GM06990 (cell line): Measurements from ENCODE around the gene MCOLN1.

Source experiments
- DNase-seq: peaks from one replicate; pipeline ENCODE4 v3.0.0-alpha.2; 2011; ENCODE audit not compliant: insufficient read length; ENCODE audit errors: extremely low read depth
- H3K27me3 ChIP-seq: replicated peaks from 2 replicates; pipeline ENCODE4 v1.6.0; 2011; ENCODE audit warnings: low read length; ENCODE audit not compliant: control insufficient read depth, insufficient read depth
- H3K36me3 ChIP-seq: 2 replicates; pipeline ENCODE4 v1.5.1; 2011; ENCODE audit warnings: low read length; ENCODE audit not compliant: control insufficient read depth, insufficient read depth
- H3K4me3 ChIP-seq: replicated peaks from 2 replicates; pipeline ENCODE4 v1.5.1; 2011; ENCODE audit warnings: low read depth, mild to moderate bottlenecking, control low read depth, low read length
- CTCF ChIP-seq: IDR thresholded peaks from 2 replicates; pipeline ENCODE4 v1.5.1; 2011; ENCODE audit warnings: low read length, control low read depth, mild to moderate bottlenecking, inconsistent platforms; ENCODE audit not compliant: insufficient read depth, poor library complexity, severe bottlenecking

Gene MCOLN1

GRCh38 chr19:7544626-7545025, 22.2 kb downstream of the MCOLN1 start:
- no peak overlapping the region for H3K4me3 ChIP-seq
- TF ChIP-seq CTCF = no peak
- DNase-seq = no peak
- H3K27me3 ChIP-seq = no peaks in the 10 kb centered on the region
- peaks cover 16% of the 10 kb centered on the region for H3K36me3 ChIP-seq

GRCh38 chr19:7545300-7545699, 22.9 kb downstream of the MCOLN1 start:
- no peak for DNase-seq
- TF ChIP-seq CTCF = no peak

GRCh38 chr19:7545904-7546303, 23.5 kb downstream of the MCOLN1 start:
- no peak for DNase-seq
- peaks cover 19% of the 10 kb centered on the region for H3K36me3 ChIP-seq

More at GRCh38 chr19:7545300-7545699, 22.9 kb downstream of the MCOLN1 start:
- peaks cover 20% of the 10 kb centered on the region for H3K36me3 ChIP-seq
- no peaks in the 10 kb centered on the region for H3K27me3 ChIP-seq
- H3K4me3 ChIP-seq = no peak overlapping the region

GRCh38 chr19:7547159-7547558, 24.7 kb downstream of the MCOLN1 start:
- peaks cover 17% of the 10 kb centered on the region for H3K36me3 ChIP-seq

More at GRCh38 chr19:7545904-7546303, 23.5 kb downstream of the MCOLN1 start:
- TF ChIP-seq CTCF = no peak
- no peak overlapping the region for H3K4me3 ChIP-seq
- no peaks in the 10 kb centered on the region for H3K27me3 ChIP-seq

GRCh38 chr19:7549429-7550148, 27.2 kb downstream of the MCOLN1 start:
- Histone ChIP-seq H3K27me3 (no peaks in the 10 kb centered on the region), H3K4me3 (no peak overlapping the region), H3K36me3 (peaks cover 14% of the 10 kb centered on the region)
- DNase-seq = no peak
- TF ChIP-seq CTCF = no peak

More at GRCh38 chr19:7547159-7547558, 24.7 kb downstream of the MCOLN1 start:
- Histone ChIP-seq H3K27me3 (no peaks in the 10 kb centered on the region), H3K4me3 (no peak overlapping the region)
- no peak for TF ChIP-seq CTCF
- no peak for DNase-seq

- H3K36me3 ChIP-seq = peaks cover 17% of the 10 kb centered on the region
- no peak overlapping the region for H3K4me3 ChIP-seq
- no peak for TF ChIP-seq CTCF
- no peaks in the 10 kb centered on the region for H3K27me3 ChIP-seq
- DNase-seq = no peak
These were observed 27.8 kb downstream of the MCOLN1 start for GRCh38 chr19:7550169-7550770.
